GM18502 (cell line): ENCODE measurements around the gene MRPL9.

Source experiments
- ATAC-seq: cut with Tn5 transposase; IDR thresholded peaks from one replicate; pipeline ENCODE4 v1.9.1; 2021; ENCODE audit warnings: mild to moderate bottlenecking; ENCODE audit not compliant: unreplicated experiment, poor library complexity

Gene MRPL9

GRCh38 chr1:151715726-151716404, 47.4 kb downstream of the MRPL9 start:
- no peak for ATAC-seq

- no peak for ATAC-seq
These were observed 48.2 kb downstream of the MRPL9 start for GRCh38 chr1:151714820-151715725.

DNA sequence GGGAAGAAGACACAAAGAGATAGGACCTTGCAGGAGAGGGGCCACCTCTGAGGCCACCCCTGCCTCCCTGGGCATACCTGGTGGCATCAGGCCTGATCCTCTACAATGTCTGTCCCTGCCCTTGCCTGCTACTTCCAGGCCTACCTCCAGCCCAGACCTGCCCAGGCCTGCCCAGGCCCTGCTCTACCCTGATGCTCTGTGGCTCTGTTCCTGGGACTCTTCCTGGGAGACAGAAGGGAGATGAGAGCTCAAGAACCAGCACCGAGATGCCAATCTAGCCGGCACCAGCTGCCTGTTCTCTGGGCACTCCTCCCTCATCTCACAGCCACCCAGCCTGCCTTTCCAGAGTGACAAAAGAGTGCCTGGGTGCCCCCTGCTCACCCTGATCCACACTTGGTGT, 49.4 kb downstream of the MRPL9 start:
- ATAC-seq: no peak

GRCh38 chr1:151713044-151713443, 50.3 kb downstream of the MRPL9 start:
- ATAC-seq: no peak

DNA sequence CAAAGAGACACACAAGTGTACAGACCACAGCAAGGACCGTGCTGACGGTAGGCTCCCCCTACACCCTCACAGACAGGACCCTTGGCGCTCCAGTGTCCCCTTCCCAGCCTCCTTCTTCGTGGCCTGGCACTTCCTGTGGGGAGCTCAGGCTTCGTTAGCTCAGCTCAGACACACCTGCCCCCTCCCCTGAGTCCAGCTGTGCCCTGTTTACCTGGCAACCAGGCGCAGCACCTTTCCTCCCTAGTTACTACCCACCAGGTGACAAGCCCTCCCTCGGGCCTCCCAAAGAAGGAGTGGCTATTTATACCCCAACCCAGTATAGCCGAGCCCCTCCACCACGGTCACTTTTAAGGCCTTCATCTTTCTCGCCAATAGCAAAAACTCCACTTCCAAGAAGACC, 51.3 kb downstream of the MRPL9 start:
- ATAC-seq: no peak

- ATAC-seq: no peak
These were observed 52.1 kb downstream of the MRPL9 start for GRCh38 chr1:151711044-151711800.

DNA sequence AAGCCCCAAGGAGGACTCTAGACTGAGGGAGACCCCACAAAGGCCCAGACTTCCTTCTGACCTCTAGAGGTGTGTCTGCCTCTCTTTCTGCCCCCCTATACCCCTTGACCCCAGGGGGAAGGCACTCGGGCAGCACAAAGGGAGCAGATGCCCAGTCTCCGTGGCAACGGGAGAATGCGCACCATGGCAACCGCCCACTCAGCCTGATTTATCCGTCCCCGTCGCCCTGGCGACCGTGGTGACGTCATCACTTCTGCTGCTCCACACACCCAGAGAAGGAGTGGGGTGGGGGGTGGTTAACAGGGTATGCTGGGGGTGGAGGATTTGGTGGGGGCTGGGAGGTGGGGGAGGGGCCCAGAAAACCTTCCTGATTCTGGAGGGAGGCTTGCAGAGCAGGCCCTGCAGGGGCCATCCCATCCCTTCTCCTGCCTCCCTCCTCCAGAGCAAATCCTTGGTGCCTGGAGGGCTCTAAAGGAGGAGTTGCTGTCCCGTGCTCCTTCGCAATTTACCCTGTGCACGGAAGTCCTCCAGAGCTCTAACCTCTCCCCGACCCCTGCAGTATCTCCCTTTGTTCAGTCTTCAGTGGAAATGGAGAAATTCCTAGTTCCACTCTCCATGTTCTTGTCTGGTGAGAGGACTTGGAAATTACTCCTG, 53.0 kb downstream of the MRPL9 start:
- no peak for ATAC-seq
